ENCODE results near the gene NCOA7. TPM values are rescaled to one million over a fixed set of nuclear protein-coding genes. Genes with fewer than 3 reads are reported as not detected.

NCOA7 gene
- total RNA-seq, 1 experiment from 2014 or later = 37.3 TPM

GRCh38 chr6:125867483-125867942 lies 76.8 kb downstream of the NCOA7 start:
- Histone ChIP-seq H3K27me3 (ENCODE audit: control insufficient read depth, insufficient read depth, low read length) (no peaks in the 10 kb centered on the region), H3K4me3 (ENCODE audit: low read depth in 2 of 2, low read length in 2 of 2) (no peak overlapping the region), H3K9me3 (ENCODE audit: control insufficient read depth, insufficient read depth, low read depth, low read length) (no peaks in the 10 kb centered on the region), H3K4me1 (ENCODE audit: control insufficient read depth, insufficient read depth, low read length) (peaks cover 7% of the 10 kb centered on the region), H3K36me3 (ENCODE audit: control insufficient read depth, insufficient read depth, low read length) (no peaks in the 10 kb centered on the region), H3K27ac (ENCODE audit: low read length) (no peak overlapping the region)
- ChIA-PET POLR2A (no interaction called here), CTCF (no interaction called here)
- intact Hi-C loops (cut with micrococcal nuclease; ENCODE audit: unreplicated experiment) (no loop called here), in situ Hi-C loops (cut with HindIII; ENCODE audit: low pct_unique_long_range_greater_than_20kb, low sequenced_read_pairs) (no loop called here)
- no peak for TF ChIP-seq POLR2AphosphoS5 (IDR thresholded peaks at IDR 0.05; ENCODE audit: low read depth, low read length)
- TF ChIP-seq REST (IDR thresholded peaks at IDR 0.05; ENCODE audit: insufficient read depth in 1 of 2, low read depth in 2 of 2, low read length in 1 of 2) = no peak
- no peak for TF ChIP-seq CTCF (IDR thresholded peaks at IDR 0.05)
- no peak for TF ChIP-seq SIN3A (IDR thresholded peaks at IDR 0.05; ENCODE audit: borderline replicate concordance, insufficient read depth, low read depth, low read length)
- no peak for TF ChIP-seq TCF7L2 (IDR thresholded peaks at IDR 0.05; ENCODE audit: low read depth, low read length)
- no TSS peak for BruUV-seq (replicated peaks)
- DNase-seq (ENCODE audit: low read depth, low spot score) (no peak), ATAC-seq (no peak)

- no TSS peak for BruUV-seq (replicated peaks)
- DNase-seq (ENCODE audit: low read depth, low spot score) = no peak
- Histone ChIP-seq H3K36me3 (ENCODE audit: control insufficient read depth, insufficient read depth, low read length) (no peaks in the 10 kb centered on the region), H3K27me3 (ENCODE audit: control insufficient read depth, insufficient read depth, low read length) (no peaks in the 10 kb centered on the region), H3K4me3 (ENCODE audit: low read depth in 2 of 2, low read length in 2 of 2) (no peak overlapping the region), H3K9me3 (ENCODE audit: control insufficient read depth, insufficient read depth, low read depth, low read length) (no peaks in the 10 kb centered on the region), H3K27ac (ENCODE audit: low read length) (no peak overlapping the region), H3K4me1 (ENCODE audit: control insufficient read depth, insufficient read depth, low read length) (peaks cover 9% of the 10 kb centered on the region)
- ChIA-PET POLR2A (no interaction called here), CTCF (no interaction called here)
- in situ Hi-C loops (cut with HindIII; ENCODE audit: low pct_unique_long_range_greater_than_20kb, low sequenced_read_pairs) (no loop called here), intact Hi-C loops (cut with micrococcal nuclease; ENCODE audit: unreplicated experiment) (no loop called here)
- TF ChIP-seq TCF7L2 (IDR thresholded peaks at IDR 0.05; ENCODE audit: low read depth, low read length) (no peak), CTCF (IDR thresholded peaks at IDR 0.05) (no peak)
- no peak for ATAC-seq
These were observed 77.5 kb downstream of the NCOA7 start for GRCh38 chr6:125868252-125868651.

All from Panc1 (cell line).